HFF-Myc (cell line): ENCODE measurements around the gene HBZ.

Experiments
- DNase-seq: peaks from one replicate; pipeline ENCODE4 v3.0.0-alpha.2; 2011; ENCODE audit warnings: low read depth; ENCODE audit errors: extremely low read depth
- H3K4me3 ChIP-seq: replicated peaks from 2 replicates; pipeline ENCODE4 v1.5.1; 2011; ENCODE audit warnings: low read depth, mild to moderate bottlenecking, control low read depth, low read length
- CTCF ChIP-seq: IDR thresholded peaks from 2 replicates; pipeline ENCODE4 v1.5.1; 2012; ENCODE audit warnings: mild to moderate bottlenecking, low read depth, low read length, control low read depth; ENCODE audit errors: missing control alignments

Gene HBZ

DNA sequence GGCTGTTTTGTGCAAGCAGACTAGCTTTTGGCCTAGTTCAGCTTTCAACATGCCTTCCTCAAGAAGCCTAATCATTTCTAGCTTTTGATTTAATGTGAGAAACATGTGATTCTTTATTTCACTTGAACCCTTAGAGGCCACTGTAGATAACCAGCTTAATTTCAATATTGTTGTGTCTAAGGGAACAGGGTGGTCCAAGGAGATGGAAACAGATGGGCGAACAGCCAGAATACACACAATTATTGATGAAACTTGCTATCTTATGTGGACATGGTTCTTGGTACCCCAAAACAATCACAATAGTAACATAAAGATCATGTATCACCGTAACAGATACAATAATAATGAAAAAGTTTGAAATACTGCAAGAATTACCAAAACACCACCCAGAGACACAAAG lies 18.7 kb upstream of the HBZ start:
- DNase-seq = no peak
- no peak overlapping the region for H3K4me3 ChIP-seq
- no peak for TF ChIP-seq CTCF

GRCh38 chr16:138049-138417 lies 14.4 kb upstream of the HBZ start:
- no peak for TF ChIP-seq CTCF
- no peak for DNase-seq
- H3K4me3 ChIP-seq = peak overlapping the region; percentile 75

DNA sequence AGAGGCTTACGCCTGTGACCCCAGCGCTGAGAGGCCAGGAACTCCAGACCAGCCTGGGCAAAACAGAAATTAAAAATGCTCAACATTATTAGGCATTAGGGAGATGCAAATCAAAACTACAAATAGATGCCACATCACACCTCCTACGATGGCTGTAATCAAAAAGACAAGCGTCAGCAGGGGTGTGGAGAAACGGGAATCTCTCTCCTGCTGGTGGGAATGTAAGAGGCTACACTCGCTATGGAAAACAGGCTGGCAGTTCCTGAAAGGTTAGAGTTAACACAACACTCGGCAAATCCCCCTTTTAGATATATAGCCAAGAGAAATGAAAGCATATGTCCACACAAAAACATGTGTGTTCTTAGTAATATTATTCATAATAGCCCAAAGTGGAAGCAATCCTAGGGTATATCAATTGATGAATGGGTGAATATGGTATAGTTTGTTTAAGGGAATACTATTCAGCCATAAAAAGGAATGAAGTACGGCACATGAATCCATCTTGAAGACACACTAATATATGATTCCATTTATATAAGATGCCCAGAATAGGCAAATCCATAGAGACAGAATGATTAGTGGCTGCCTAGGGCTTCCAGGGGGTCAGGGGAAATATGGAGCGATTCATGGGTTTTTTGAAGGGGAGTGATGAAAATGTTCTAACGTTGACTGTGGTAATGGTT lies 12.1 kb upstream of the HBZ start:
- peak; percentile 9 for TF ChIP-seq CTCF
- H3K4me3 ChIP-seq = no peak overlapping the region
- DNase-seq = no peak

DNA sequence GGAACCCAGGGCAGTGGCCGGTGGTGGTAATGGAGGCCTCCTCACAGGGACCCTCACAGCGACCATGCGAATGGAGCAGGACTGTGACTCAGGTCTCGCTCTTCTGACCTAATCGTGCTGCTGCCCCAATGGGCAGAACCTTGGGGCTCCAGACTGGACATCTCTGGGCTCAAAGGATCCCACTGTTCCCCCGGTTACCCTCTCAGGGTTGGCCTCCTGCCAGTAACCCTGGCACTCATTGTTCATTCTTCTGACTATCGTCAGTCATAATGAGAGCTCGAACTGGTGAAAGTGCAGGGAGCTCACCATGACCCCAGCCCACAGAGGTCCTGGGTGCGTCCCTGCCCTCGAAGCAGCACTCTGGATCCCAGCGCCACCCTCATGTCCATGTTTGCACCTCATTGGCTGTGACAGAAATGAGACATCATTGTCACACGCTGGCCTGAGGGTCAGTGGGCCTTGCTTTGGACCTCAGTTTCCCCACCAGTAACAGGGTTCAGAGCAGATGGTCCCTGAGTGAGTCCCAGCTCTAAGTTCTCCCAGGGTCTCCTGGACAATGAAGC lies 10.0 kb upstream of the HBZ start:
- no peak for DNase-seq
- H3K4me3 ChIP-seq = no peak overlapping the region
- no peak for TF ChIP-seq CTCF

GRCh38 chr16:143047-143446 lies 9.4 kb upstream of the HBZ start:
- no peak for TF ChIP-seq CTCF
- no peak overlapping the region for H3K4me3 ChIP-seq

GRCh38 chr16:143456-143855 lies 9.0 kb upstream of the HBZ start:
- no peak for DNase-seq
- TF ChIP-seq CTCF = no peak
- H3K4me3 ChIP-seq = no peak overlapping the region

More at GRCh38 chr16:143047-143446, 9.4 kb upstream of the HBZ start:
- no peak for DNase-seq

GRCh38 chr16:144797-145252 lies 7.6 kb upstream of the HBZ start:
- DNase-seq = no peak
- TF ChIP-seq CTCF = no peak
- no peak overlapping the region for H3K4me3 ChIP-seq
